Brain microvascular endothelial cell (primary cell): ENCODE data around the gene MAEA.

Experiments
- DNase-seq: peaks from one replicate; pipeline ENCODE4 v3.0.0-alpha.2; 2020
- H3K27ac ChIP-seq: fragments of 250-450 bp; sonication (Bioruptor Pico); 2 replicates; pipeline ENCODE4 v1.5.1; 2020; ENCODE audit warnings: mild to moderate bottlenecking, moderate library complexity
- H3K27me3 ChIP-seq: fragments of 250-450 bp; sonication (Bioruptor Pico); replicated peaks from 2 replicates; pipeline ENCODE4 v1.5.1; 2020; ENCODE audit warnings: mild to moderate bottlenecking
- H3K36me3 ChIP-seq: fragments of 250-450 bp; sonication (Bioruptor Pico); replicated peaks from 2 replicates; pipeline ENCODE4 v1.5.1; 2020; ENCODE audit warnings: mild to moderate bottlenecking
- H3K4me3 ChIP-seq: 2 replicates; pipeline ENCODE4 v1.5.1; 2011; ENCODE audit warnings: low read depth, mild to moderate bottlenecking, control low read depth, low read length, moderate library complexity
- CTCF ChIP-seq: IDR thresholded peaks from 2 replicates; pipeline ENCODE4 v1.5.1; 2011; ENCODE audit warnings: low read depth, mild to moderate bottlenecking, moderate library complexity, low read length, control low read depth, inconsistent platforms; ENCODE audit errors: missing control alignments
- in situ Hi-C: cut with HindIII; loops from 2 replicates; pipeline ENCODE4 v1.10.0; 2017; ENCODE audit warnings: low sequenced_read_pairs, low pct_ligation_motif_present

MAEA gene

DNA sequence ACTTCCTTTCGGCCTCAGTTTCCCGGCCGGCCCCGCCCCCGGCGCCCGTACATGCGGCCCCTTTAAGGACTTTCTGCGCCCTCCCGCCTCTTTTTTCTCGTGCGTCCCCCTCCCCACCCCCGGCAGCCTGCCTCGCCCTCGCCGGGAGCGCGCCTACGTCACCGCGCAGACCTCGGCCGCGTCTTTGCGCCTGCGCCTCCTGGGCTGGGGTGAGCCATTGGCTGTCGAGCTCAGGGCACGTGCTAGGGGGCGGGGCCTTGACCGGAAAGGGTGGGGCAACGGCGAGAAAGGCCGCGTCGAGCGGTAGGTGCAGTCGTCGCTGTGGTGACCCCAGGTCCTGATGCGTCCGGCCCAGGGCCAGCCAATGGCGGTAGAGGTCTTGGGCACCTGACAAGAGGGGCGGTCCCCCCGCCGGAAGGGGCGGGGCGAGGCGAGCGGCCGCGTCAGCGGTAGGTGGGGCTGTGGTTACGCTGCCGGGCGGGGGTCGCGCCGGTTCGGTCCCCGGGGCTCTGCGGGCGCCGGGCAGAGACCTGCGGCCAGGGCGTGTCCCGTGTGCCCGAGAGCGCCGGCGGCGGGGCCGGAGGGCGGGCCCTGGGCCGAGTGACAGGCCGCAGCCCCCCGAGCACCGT lies 57.2 kb downstream of the MAEA start, which contains the start of gene UVSSA:
Gene UVSSA, plus strand, starts transcription at position 428 of the 629 bp plus-strand sequence. CDS start 884 bp downstream, outside the sequence.
- TF ChIP-seq CTCF, result no peak
- H3K27ac ChIP-seq, result peak within 1 kb of the TSS; percentile 94
- H3K4me3 ChIP-seq, result peak within 1 kb of the TSS; percentile 73
- in situ Hi-C loops, result no loop called here
- no peaks in the 10 kb centered on the region for H3K36me3 ChIP-seq
- H3K27me3 ChIP-seq, result no peaks in the 10 kb centered on the region
- DNase-seq, result peak; percentile 99

DNA sequence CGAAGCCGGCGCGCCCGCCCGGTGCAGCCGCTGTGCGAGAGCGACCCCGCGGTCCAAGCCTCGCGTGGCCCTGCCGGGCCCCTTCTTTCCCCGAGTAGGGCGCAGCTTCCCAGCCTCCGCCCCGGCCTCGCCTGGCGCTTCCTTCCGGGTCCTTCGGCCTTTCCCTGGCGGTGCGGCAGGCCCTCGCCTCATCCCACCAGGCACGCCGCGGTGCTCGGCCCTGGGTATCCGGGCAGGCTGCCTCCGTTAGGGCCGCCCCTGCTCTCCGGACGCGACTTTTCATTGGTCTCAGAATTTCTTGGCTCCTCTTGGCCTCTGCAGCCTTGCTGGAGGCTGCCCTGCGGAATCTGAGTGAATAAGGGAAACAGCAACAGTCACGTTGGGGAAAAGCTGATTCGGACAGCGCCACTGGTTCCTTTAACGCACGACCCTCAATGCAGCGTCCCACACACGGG lies 57.7 kb downstream of the MAEA start:
- TF ChIP-seq CTCF, result no peak
- Histone ChIP-seq H3K27ac (peak overlapping the region; percentile 94), H3K27me3 (no peaks in the 10 kb centered on the region), H3K36me3 (no peaks in the 10 kb centered on the region), H3K4me3 (peak overlapping the region; percentile 61)
- peak; percentile 79 for DNase-seq
- in situ Hi-C loops, result no loop called here

- Histone ChIP-seq H3K36me3 (peaks cover under 1% of the 10 kb centered on the region), H3K27me3 (no peaks in the 10 kb centered on the region), H3K27ac (peak overlapping the region; percentile 94), H3K4me3 (peak overlapping the region; percentile 61)
- no peak for DNase-seq
- TF ChIP-seq CTCF, result no peak
- in situ Hi-C loops, result no loop called here
Measured at GRCh38 chr4:1348014-1348513, 58.4 kb downstream of the MAEA start.

- TF ChIP-seq CTCF, result no peak
- H3K36me3 ChIP-seq, result peaks cover 3% of the 10 kb centered on the region
- no peak overlapping the region for H3K27ac ChIP-seq
- DNase-seq, result no peak
- no peaks in the 10 kb centered on the region for H3K27me3 ChIP-seq
- in situ Hi-C loops, result no loop called here
- H3K4me3 ChIP-seq, result no peak overlapping the region
Measured at GRCh38 chr4:1348746-1349145, 59.1 kb downstream of the MAEA start.

- in situ Hi-C loops, result no loop called here
- no peak for DNase-seq
- Histone ChIP-seq H3K4me3 (no peak overlapping the region), H3K27ac (no peak overlapping the region), H3K36me3 (peaks cover 3% of the 10 kb centered on the region), H3K27me3 (no peaks in the 10 kb centered on the region)
- no peak for TF ChIP-seq CTCF
Measured at GRCh38 chr4:1349359-1350168, 59.9 kb downstream of the MAEA start.
